HL-60 (cell line): ENCODE measurements around the gene ZBTB1.

Source experiments
- POLR2AphosphoS5 ChIP-seq: IDR thresholded peaks from 2 replicates; pipeline ENCODE4 v1.6.1; 2012; ENCODE audit warnings: low read depth
- TF ChIP-seq, protein P1 (sequence below): IDR thresholded peaks from one replicate; pipeline ENCODE4 v1.5.1; 2011; ENCODE audit warnings: low read length, control low read depth, inconsistent platforms; ENCODE audit not compliant: insufficient read depth

DNA sequence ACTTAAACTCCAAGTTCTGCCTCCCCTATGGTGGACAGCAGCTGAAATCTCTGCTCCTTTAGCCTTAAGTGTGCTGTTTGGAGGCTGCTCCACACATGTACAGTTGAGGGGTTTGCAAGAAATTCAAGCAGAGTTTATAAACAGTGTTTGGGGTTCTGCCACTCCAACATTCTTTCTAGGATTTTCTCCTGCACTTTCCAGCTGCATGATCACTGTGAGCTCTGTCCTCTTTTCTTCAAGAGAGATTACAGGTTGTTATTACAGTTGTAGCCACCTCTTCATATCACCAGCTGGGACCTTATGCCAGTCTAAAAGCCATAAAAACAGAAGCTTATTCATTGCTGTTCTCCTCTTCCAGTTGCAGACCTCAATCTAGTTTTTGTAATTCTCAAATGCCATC lies 9.3 kb upstream of the ZBTB1 start:
- TF ChIP-seq, protein P1, sequence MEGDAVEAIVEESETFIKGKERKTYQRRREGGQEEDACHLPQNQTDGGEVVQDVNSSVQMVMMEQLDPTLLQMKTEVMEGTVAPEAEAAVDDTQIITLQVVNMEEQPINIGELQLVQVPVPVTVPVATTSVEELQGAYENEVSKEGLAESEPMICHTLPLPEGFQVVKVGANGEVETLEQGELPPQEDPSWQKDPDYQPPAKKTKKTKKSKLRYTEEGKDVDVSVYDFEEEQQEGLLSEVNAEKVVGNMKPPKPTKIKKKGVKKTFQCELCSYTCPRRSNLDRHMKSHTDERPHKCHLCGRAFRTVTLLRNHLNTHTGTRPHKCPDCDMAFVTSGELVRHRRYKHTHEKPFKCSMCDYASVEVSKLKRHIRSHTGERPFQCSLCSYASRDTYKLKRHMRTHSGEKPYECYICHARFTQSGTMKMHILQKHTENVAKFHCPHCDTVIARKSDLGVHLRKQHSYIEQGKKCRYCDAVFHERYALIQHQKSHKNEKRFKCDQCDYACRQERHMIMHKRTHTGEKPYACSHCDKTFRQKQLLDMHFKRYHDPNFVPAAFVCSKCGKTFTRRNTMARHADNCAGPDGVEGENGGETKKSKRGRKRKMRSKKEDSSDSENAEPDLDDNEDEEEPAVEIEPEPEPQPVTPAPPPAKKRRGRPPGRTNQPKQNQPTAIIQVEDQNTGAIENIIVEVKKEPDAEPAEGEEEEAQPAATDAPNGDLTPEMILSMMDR = no peak
- no peak for TF ChIP-seq POLR2AphosphoS5
